Neural cell (in vitro differentiated cells): Measurements from ENCODE around the gene FHOD1.

Experiments
- EP300 ChIP-seq: fragments of 450-650 bp; conservative IDR thresholded peaks from 2 replicates; pipeline ENCODE4 v1.6.1; 2014; ENCODE audit warnings: antibody characterized with exemption, mild to moderate bottlenecking, moderate library complexity; ENCODE audit not compliant: poor library complexity, severe bottlenecking
- RAD21 ChIP-seq: fragments of 450-650 bp; conservative IDR thresholded peaks from 2 replicates; pipeline ENCODE4 v1.6.1; 2014; ENCODE audit warnings: antibody characterized with exemption, mild to moderate bottlenecking, moderate library complexity
- TAF1 ChIP-seq: IDR thresholded peaks from 2 replicates; pipeline ENCODE4 v1.6.1; 2012; ENCODE audit warnings: low read depth
- TF ChIP-seq, protein P1 (sequence below): IDR thresholded peaks from 2 replicates; pipeline ENCODE4 v1.6.1; 2012; ENCODE audit warnings: borderline replicate concordance
- TF ChIP-seq, protein P2 (sequence below): fragments of 450-650 bp; IDR thresholded peaks from 2 replicates; pipeline ENCODE4 v1.5.1; 2014; ENCODE audit warnings: antibody characterized with exemption, mild to moderate bottlenecking, moderate library complexity; ENCODE audit not compliant: poor library complexity, severe bottlenecking

- TF ChIP-seq RAD21, result no peak
- TF ChIP-seq, protein P1, sequence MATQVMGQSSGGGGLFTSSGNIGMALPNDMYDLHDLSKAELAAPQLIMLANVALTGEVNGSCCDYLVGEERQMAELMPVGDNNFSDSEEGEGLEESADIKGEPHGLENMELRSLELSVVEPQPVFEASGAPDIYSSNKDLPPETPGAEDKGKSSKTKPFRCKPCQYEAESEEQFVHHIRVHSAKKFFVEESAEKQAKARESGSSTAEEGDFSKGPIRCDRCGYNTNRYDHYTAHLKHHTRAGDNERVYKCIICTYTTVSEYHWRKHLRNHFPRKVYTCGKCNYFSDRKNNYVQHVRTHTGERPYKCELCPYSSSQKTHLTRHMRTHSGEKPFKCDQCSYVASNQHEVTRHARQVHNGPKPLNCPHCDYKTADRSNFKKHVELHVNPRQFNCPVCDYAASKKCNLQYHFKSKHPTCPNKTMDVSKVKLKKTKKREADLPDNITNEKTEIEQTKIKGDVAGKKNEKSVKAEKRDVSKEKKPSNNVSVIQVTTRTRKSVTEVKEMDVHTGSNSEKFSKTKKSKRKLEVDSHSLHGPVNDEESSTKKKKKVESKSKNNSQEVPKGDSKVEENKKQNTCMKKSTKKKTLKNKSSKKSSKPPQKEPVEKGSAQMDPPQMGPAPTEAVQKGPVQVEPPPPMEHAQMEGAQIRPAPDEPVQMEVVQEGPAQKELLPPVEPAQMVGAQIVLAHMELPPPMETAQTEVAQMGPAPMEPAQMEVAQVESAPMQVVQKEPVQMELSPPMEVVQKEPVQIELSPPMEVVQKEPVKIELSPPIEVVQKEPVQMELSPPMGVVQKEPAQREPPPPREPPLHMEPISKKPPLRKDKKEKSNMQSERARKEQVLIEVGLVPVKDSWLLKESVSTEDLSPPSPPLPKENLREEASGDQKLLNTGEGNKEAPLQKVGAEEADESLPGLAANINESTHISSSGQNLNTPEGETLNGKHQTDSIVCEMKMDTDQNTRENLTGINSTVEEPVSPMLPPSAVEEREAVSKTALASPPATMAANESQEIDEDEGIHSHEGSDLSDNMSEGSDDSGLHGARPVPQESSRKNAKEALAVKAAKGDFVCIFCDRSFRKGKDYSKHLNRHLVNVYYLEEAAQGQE, result no peak
- TF ChIP-seq, protein P2, sequence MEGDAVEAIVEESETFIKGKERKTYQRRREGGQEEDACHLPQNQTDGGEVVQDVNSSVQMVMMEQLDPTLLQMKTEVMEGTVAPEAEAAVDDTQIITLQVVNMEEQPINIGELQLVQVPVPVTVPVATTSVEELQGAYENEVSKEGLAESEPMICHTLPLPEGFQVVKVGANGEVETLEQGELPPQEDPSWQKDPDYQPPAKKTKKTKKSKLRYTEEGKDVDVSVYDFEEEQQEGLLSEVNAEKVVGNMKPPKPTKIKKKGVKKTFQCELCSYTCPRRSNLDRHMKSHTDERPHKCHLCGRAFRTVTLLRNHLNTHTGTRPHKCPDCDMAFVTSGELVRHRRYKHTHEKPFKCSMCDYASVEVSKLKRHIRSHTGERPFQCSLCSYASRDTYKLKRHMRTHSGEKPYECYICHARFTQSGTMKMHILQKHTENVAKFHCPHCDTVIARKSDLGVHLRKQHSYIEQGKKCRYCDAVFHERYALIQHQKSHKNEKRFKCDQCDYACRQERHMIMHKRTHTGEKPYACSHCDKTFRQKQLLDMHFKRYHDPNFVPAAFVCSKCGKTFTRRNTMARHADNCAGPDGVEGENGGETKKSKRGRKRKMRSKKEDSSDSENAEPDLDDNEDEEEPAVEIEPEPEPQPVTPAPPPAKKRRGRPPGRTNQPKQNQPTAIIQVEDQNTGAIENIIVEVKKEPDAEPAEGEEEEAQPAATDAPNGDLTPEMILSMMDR, result no peak
- TF ChIP-seq TAF1, result no peak
- no peak for TF ChIP-seq EP300
These were observed 47.0 kb upstream of the FHOD1 start for GRCh38 chr16:67294171-67294757.
